ENCODE results near the gene INTS15.

- TF ChIP-seq CTCF (IDR thresholded peaks at IDR 0.05; ENCODE audit: insufficient read depth, low read depth, low read length) = no peak
- TF ChIP-seq EZH2 (IDR thresholded peaks at IDR 0.05; ENCODE audit: insufficient read depth, low read length) = no peak
Observed at GRCh38 chr7:6579446-6579845, 10.4 kb upstream of the INTS15 start.

Data from astrocyte (in vitro differentiated cells and primary cell).